ENCODE measurements around the gene OPRM1. TPM values are rescaled to one million over a fixed set of nuclear protein-coding genes. Genes with fewer than 3 reads are reported as not detected.

Gene OPRM1
- 56.7 TPM for total RNA-seq

DNA sequence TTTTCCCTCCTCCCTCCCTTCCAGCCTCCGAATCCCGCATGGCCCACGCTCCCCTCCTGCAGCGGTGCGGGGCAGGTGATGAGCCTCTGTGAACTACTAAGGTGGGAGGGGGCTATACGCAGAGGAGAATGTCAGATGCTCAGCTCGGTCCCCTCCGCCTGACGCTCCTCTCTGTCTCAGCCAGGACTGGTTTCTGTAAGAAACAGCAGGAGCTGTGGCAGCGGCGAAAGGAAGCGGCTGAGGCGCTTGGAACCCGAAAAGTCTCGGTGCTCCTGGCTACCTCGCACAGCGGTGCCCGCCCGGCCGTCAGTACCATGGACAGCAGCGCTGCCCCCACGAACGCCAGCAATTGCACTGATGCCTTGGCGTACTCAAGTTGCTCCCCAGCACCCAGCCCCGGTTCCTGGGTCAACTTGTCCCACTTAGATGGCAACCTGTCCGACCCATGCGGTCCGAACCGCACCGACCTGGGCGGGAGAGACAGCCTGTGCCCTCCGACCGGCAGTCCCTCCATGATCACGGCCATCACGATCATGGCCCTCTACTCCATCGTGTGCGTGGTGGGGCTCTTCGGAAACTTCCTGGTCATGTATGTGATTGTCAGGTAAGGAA is at the start of gene OPRM1:
TSS of gene OPRM1 (plus strand) at position 10 of the 612 bp plus-strand sequence. CDS start at position 315, 305 bp downstream.

